OCI-LY3 (cell line): ENCODE measurements around the gene ACADSB.

Experiments used
- H2AFZ ChIP-seq: fragments of 200-600, 300-600 bp; shearing (Covaris generic); 2 replicates; pipeline ENCODE4 v1.6.0; 2014; ENCODE audit warnings: antibody characterized with exemption, low read depth, low read length
- H3K27ac ChIP-seq: fragments of 200-600, 300-600 bp; sonication (generic); 2 replicates; pipeline ENCODE4 v1.5.1; 2014; ENCODE audit warnings: mild to moderate bottlenecking, low read length, moderate library complexity, mixed read lengths
- H3K27me3 ChIP-seq: fragments of 200-600, 300-600 bp; sonication (generic); 2 replicates; pipeline ENCODE4 v1.6.1; 2014; ENCODE audit warnings: low read depth, low read length, mixed read lengths
- H3K36me3 ChIP-seq: fragments of 200-600, 300-600 bp; sonication (generic); replicated peaks from 2 replicates; pipeline ENCODE3; 2014; ENCODE audit warnings: low read depth, low read length, mixed read lengths
- H3K4me1 ChIP-seq: fragments of 300-600, 200-600 bp; sonication (generic); 2 replicates; pipeline ENCODE4 v1.6.1; 2014; ENCODE audit warnings: low read length, mixed read lengths
- H3K4me2 ChIP-seq: fragments of 200-600, 300-600 bp; sonication (generic); 2 replicates; pipeline ENCODE4 v1.6.1; 2014; ENCODE audit warnings: low read length, mixed read lengths
- H3K4me3 ChIP-seq: fragments of 300-600, 200-600 bp; sonication (generic); 2 replicates; pipeline ENCODE4 v1.5.1; 2014; ENCODE audit warnings: antibody characterized with exemption, mild to moderate bottlenecking, low read length, moderate library complexity
- H3K79me2 ChIP-seq: fragments of 300-600, 200-600 bp; shearing (Covaris generic); 2 replicates; pipeline ENCODE4 v1.6.1; 2014; ENCODE audit warnings: mild to moderate bottlenecking, low read length, mixed read lengths
- H3K9ac ChIP-seq: fragments of 300-600, 200-600 bp; shearing (Covaris generic); 2 replicates; pipeline ENCODE4 v1.6.0; 2014; ENCODE audit warnings: mild to moderate bottlenecking, low read length, moderate library complexity
- H3K9me3 ChIP-seq: fragments of 200-600, 300-600 bp; shearing (Covaris generic); 2 replicates; pipeline ENCODE4 v1.6.1; 2014; ENCODE audit warnings: low read length, mixed read lengths; ENCODE audit not compliant: insufficient read depth
- H4K20me1 ChIP-seq: fragments of 200-600, 300-600 bp; sonication (generic); 2 replicates; pipeline ENCODE4 v1.6.1; 2016; ENCODE audit warnings: low read length, mixed read lengths; ENCODE audit not compliant: insufficient read depth
- CTCF ChIP-seq: fragments of 200-600, 300-600 bp; sonication (generic); IDR thresholded peaks from 2 replicates; pipeline ENCODE4 v1.5.1; 2014; ENCODE audit warnings: antibody characterized with exemption, low read length, low read depth
- EZH2phosphoT487 ChIP-seq: fragments of 200-600 bp; shearing (Covaris generic); IDR thresholded peaks from 2 replicates; pipeline ENCODE4 v1.6.1; 2018; ENCODE audit warnings: antibody characterized with exemption, mixed run types, low read depth

ACADSB gene

GRCh38 chr10:123086281-123086680 is 77.5 kb downstream of the ACADSB start:
- Histone ChIP-seq H3K27ac (no peak overlapping the region), H2AFZ (no peak overlapping the region), H3K4me1 (no peaks in the 10 kb centered on the region), H3K4me2 (no peak overlapping the region), H3K79me2 (no peaks in the 10 kb centered on the region), H3K9ac (no peak overlapping the region), H3K27me3 (no peaks in the 10 kb centered on the region), H3K9me3 (no peaks in the 10 kb centered on the region), H4K20me1 (no peaks in the 10 kb centered on the region), H3K36me3 (no peaks in the 10 kb centered on the region), H3K4me3 (no peak overlapping the region)
- no peak for TF ChIP-seq EZH2phosphoT487
- TF ChIP-seq CTCF: no peak

GRCh38 chr10:123087348-123087747 is 78.5 kb downstream of the ACADSB start:
- H3K9ac ChIP-seq: no peak overlapping the region
- no peak overlapping the region for H3K4me2 ChIP-seq
- no peaks in the 10 kb centered on the region for H3K9me3 ChIP-seq
- no peak overlapping the region for H3K27ac ChIP-seq
- TF ChIP-seq CTCF (no peak), EZH2phosphoT487 (no peak)
- no peaks in the 10 kb centered on the region for H3K36me3 ChIP-seq
- H3K79me2 ChIP-seq: no peaks in the 10 kb centered on the region
- H4K20me1 ChIP-seq: no peaks in the 10 kb centered on the region
- no peak overlapping the region for H2AFZ ChIP-seq
- no peaks in the 10 kb centered on the region for H3K4me1 ChIP-seq
- no peak overlapping the region for H3K4me3 ChIP-seq
- H3K27me3 ChIP-seq: no peaks in the 10 kb centered on the region

- no peak overlapping the region for H3K27ac ChIP-seq
- H3K27me3 ChIP-seq: no peaks in the 10 kb centered on the region
- H3K9ac ChIP-seq: no peak overlapping the region
- H4K20me1 ChIP-seq: no peaks in the 10 kb centered on the region
- H3K4me2 ChIP-seq: no peak overlapping the region
- no peaks in the 10 kb centered on the region for H3K36me3 ChIP-seq
- H3K4me1 ChIP-seq: no peaks in the 10 kb centered on the region
- H2AFZ ChIP-seq: no peak overlapping the region
- H3K9me3 ChIP-seq: no peaks in the 10 kb centered on the region
- no peak overlapping the region for H3K4me3 ChIP-seq
- TF ChIP-seq EZH2phosphoT487 (no peak), CTCF (no peak)
- H3K79me2 ChIP-seq: no peaks in the 10 kb centered on the region
These were observed 79.0 kb downstream of the ACADSB start for GRCh38 chr10:123087786-123088185.

- no peak overlapping the region for H3K9ac ChIP-seq
- no peaks in the 10 kb centered on the region for H3K4me1 ChIP-seq
- H3K79me2 ChIP-seq: no peaks in the 10 kb centered on the region
- no peaks in the 10 kb centered on the region for H4K20me1 ChIP-seq
- H2AFZ ChIP-seq: no peak overlapping the region
- no peaks in the 10 kb centered on the region for H3K9me3 ChIP-seq
- H3K27ac ChIP-seq: no peak overlapping the region
- no peak overlapping the region for H3K4me3 ChIP-seq
- H3K36me3 ChIP-seq: no peaks in the 10 kb centered on the region
- H3K4me2 ChIP-seq: no peak overlapping the region
- no peaks in the 10 kb centered on the region for H3K27me3 ChIP-seq
- no peak for TF ChIP-seq EZH2phosphoT487
- no peak for TF ChIP-seq CTCF
These were observed 84.0 kb downstream of the ACADSB start for GRCh38 chr10:123092635-123093414.
